HG03135 (cell line): ENCODE measurements around the gene SNRPA.
"Not testable (repeated sequence)": the region's sequence is repeated elsewhere in the genome, so short reads cannot be mapped to it uniquely, and the experiment has no call there.

Experiments
- ATAC-seq: cut with Tn5 transposase; IDR thresholded peaks from one replicate; pipeline ENCODE4 v1.9.1; 2021; ENCODE audit warnings: mild to moderate bottlenecking, moderate library complexity; ENCODE audit not compliant: unreplicated experiment

The SNRPA gene

DNA sequence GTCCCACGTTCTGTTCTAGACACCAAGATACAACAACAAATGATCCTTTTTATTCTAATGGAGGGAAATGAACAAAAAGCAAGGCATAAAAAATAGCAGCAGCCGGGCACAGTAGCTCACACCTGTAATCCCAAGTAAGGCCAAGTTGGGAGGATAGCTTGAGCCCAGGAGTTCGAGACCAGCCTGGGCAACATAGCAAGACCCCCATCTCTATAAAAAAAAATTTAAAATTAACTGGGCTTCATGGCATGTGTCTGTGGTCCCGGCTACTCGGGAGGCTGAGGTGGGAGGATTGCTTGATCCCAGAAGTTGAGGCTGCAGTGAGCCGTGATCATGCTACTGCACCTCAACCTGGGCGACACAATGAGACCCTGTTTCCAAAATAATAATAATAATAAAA lies 25.4 kb downstream of the SNRPA start:
- ATAC-seq: no peak

DNA sequence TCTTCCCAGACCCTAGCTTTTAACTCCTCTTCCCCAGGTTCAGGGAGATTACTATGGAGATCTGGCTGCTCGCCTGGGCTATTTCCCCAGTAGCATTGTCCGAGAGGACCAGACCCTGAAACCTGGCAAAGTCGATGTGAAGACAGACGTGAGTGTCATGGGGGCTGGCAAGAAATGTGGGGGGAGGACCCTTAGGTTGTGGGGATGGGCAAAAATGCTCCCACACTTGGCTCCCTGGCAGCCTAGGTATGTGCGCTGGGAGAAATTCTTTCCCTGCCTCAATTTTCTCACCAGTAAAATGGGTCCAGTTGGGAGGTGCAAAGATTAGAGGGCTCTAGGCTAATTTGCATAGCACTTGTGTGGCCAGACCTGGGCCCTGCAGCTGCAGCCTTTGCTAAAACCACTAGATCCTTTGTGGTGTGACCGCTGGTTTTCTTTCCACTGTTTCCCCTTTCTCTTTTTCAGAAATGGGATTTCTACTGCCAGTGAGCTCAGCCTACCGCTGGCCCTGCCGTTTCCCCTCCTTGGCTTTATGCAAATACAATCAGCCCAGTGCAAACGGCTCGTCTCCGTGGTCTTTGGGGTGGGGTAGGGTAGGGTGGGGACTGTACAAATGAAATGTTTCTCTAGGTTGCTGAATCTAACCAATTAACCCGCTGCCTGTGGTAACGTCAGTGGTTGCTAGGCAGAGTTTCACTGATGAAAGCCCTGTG lies 26.1 kb downstream of the SNRPA start:
- ATAC-seq: peak; percentile 66

DNA sequence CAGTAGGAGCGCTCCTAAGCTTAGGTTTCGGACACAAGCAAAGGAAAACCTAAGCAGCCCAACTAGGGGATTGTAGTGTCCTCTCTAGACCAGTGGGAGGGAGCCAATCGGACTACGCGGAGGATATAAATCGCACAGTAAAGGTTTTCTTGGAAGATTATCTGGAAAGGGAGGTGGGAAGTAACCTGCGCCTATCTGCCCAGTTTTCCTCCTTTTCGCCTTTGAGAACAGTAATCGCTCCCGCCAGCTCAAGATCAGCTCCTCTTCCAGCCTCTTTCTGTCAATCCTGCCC lies 26.6 kb downstream of the SNRPA start:
- ATAC-seq: no peak

DNA sequence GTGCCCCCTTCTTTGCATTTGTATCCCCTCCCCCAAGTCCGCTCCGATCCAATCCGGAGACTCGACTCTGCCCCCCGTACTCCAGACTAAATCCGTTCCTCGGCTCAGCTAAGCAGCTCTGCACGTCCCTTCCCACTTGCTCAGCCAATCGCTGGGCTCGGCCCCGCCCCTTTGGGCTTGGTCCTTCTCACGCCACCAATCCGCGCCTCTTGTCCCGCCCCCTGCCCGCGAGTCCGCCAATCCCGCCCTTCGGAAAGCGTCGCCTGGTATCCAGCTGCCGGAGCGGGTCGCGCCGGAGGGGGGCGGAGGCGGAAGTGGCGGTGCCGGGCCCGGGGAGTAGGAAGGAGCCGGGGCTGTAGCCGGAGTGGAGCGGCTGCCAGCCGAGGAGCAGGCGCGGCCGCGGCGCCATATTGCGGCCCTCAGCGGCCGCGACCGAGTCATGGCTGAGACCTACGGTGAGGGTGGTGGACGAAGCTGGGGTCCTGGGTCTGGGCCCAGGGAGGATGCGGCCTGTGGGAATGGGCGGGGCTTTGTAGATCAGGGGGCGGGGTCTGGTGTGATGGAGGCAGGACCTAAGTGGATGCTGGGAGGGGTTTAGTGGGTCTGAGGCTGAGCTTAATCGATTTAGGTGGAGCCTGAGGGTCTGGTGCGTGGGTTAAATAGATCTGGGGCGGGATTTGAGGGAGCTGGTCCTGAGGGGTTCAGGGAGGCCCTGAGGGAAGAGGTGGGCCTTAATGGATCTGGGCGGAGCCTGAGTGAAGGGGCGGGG lies 27.1 kb downstream of the SNRPA start, which contains the start of gene RAB4B:
RAB4B (plus strand) TSS at position 311 of the 769 bp plus-strand sequence; CDS start at position 440, 129 bp downstream.
- peak; percentile 61 for ATAC-seq

DNA sequence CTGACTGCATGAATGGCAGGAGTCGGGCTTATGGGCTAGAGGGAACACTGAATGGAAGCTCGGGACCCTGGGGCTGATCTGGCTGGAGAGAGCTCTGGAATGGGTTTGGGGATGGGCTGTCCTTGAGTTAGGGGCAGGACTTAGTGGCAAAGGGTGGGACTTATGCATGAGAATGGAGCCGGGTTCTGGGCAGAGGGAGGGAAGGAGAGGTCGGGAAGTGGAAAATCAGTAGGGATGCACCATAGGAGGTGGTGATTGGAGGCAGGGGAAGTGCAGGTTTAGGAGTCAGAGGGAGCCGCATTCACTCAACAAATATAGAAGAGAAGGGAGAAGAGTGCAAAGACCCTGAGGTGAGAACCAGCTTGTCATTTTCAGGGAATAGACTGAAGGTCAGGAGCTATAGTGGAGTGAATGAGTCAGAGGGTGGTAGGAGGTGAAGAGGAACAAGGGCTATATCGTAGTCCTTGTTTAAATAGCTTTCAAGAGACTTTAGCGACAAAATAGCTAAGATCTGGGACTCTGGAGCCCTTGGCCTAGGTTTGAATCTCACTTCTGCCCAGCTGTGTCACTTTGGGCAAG lies 27.8 kb downstream of the SNRPA start:
- no peak for ATAC-seq

DNA sequence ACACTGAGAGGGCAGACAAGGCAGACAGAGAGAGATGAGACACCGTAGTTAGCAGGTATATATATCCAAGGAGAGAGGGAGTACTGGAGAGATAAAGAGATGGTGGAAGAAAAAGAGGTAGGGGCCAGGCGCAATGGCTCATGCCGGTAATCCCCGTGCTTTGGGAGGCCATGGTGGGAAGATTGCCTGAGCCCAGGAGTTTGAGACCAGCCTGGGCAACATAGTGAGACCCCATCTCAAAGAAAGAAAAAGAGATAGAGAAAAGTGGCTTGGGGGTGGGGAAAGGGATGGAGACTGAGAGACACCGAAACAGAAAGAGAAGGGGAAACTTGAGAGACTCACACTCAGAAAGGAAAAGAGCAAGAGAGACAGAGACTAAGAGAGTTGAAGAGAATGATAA lies 29.6 kb downstream of the SNRPA start:
- ATAC-seq: no peak

DNA sequence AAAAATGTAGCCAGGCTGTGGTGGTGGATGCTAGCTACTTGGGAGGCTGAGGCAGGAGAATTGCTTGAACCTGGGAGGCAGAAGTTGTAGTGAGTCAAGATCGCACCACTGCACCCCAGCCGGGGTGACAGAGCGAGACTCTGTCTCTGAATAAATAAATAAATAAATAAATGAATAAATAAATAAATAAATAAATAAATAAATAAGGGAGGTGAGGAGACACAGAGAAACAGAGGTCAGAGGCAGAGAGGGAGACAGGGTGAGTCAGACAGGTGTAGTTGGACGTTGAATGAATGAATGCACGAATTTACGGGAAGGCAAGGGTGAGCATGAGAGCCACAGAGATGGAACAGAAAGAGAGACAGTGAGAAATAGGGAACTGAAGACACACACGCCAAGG lies 30.1 kb downstream of the SNRPA start:
- no peak for ATAC-seq

DNA sequence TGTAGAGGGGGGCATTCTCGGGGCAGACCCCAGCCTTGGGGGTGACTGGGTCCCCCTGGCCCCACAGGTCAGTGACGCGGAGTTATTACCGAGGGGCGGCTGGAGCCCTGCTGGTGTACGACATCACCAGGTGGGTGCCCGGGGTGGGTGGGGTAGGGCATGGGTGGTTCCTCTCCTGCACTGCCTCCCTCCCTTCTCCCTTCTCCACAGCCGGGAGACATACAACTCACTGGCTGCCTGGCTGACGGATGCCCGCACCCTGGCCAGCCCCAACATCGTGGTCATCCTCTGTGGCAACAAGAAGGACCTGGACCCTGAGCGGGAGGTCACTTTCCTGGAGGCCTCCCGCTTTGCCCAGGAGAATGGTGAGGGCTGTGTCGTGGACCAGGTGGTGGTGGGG lies 32.7 kb downstream of the SNRPA start:
- no peak for ATAC-seq

DNA sequence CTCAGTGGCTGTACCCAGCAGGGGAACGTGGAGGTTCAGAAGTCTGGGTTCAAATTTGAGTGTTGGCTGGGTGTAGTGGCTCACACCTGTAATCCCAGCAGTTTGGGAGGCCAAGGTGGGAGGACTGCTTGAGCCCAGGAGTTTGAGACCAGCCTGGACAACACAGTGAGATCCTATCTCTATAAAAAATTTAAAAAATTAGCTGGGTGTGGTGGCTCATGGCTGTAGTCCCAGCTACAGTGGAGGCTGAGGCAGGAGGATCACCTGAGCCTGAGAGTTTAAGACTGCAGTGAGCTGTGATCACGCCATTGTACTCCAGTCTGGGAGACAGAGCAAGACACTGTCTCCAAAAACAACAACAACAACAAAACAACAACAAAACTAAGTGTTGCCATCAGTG lies 33.1 kb downstream of the SNRPA start:
- not testable (repeated sequence) for ATAC-seq

DNA sequence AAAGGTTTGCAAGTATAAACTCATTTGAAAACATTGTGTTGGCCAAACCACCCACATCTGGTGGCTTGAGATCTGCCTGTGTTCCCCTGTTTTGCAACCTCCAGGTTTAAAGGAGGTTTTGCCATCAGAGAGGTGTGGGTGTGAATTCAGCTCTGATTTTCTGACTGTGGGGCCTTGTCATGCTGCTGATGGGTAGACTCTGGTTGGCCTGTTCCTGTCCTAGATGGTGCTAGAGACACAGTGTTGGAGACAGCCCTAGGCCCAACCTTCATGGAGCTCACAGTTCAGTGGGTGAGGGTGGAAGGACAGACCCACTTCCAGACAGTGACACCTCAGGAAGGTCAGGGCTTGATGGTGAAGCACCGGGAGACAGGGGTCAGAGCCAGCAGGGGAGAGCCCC lies 34.5 kb downstream of the SNRPA start:
- no peak for ATAC-seq

DNA sequence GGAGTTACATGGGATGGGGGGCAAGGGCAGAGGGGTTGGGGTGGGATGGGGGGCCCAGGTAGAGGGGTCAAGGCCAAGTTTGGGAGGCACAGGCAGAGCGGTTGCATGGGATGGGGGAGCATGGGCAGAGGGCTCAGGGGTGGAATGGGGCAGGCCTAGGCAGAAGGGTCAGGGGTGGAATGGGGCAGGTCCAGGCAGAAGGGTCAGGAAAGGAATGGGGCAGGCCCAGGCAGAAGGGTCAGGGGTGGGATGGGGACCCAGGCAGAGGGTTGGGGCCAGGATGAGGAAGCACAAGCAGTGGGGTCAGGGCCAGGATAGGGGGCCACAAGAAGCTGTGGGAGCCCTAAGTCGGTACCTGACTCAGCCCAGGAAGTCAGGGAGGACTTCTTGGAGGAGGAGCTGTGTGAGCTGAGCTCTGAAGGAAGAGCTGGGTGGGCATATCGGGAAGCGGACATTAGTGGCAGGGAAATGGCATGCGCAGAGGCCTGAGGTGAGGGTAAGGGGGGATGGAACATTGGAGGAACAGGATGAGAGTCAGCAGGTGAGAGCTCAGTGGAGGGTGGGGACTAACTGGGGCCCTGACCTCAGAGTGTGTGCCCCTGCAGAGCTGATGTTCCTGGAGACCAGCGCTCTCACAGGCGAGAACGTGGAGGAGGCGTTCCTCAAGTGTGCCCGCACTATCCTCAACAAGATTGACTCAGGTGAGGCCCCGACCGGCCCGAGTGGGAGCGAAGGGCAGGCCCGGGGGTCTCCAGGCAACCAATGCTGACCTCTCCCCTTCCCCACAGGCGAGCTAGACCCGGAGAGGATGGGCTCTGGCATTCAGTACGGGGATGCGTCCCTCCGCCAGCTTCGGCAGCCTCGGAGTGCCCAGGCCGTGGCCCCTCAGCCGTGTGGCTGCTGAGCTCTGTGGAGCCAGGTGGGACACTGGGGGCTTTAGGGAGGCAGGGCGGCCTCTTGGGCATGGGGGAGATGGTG lies 35.3 kb downstream of the SNRPA start:
- no peak for ATAC-seq

DNA sequence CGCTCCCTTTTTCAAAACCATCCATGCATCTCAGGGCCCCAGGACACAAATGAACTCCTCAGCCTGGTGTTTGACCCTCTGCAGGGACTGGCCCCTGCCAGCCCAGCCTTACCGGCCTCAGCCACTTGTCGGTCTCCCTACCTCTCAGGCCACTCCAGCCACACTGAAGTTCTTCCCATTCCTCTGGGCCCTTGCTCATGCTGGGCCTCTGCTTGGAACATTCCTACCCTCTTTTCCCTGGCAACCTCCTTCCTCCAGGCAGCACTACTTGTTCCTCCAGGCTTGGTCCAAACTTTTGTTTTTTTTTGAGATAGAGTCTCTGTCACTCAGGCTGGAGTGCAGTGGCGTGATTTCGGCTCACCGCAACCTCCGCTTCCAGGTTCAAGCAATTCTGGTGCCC lies 40.3 kb downstream of the SNRPA start:
- no peak for ATAC-seq

DNA sequence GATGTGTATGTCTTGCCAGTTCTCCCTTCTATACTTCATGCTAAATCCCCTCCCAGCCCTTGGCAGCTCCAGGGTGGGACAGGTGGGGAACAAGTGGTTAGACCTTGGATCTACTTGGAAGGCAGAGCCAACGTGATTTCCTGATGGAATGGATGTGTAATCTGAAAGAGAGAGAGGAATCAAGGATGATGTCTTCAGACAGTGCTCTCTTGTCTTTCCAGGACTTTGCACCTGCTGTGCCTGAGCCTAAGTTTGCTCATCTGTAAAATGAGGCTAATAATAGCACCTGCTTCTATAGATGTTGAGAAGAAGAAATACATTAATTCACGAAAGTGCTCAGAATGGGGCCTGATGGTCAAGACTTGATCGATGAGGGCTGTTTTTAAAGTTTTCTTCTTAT lies 41.0 kb downstream of the SNRPA start:
- ATAC-seq: no peak

DNA sequence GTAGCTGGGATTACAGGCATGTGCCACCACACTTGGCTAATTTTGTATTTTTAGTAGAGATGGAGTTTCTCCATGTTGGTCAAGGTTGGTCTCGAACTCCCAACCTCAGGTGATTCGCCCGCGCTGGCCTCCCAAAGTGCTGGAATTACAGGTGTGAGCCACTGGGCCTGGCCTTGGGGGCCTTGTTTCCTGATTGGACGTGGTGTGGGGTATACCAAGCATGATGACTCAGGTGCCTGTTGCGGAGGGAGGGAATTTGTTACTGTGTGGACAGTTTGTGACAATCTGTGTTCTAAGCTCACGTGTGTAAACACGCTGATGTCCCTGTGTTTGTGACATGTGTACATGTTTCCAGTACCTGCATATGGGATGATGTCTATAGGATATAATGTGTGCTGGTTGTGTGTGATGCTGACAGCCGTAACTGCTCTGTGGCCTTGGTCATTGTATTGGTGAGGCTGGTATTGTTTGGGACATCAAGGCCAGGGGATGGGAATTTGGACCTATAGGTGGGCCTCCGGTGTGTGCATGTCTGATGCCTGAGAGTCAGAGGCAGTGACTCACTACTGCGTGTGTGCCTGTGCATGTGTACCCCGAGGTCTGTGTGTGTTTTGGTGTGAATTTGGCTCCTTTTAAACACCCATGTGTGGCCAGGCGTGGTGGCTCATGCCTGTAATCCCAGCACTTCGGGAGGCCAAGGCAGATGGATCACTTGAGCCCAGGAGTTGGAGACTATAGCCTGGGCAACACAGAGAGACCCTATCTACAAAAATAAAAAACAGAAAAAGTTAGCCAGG lies 46.4 kb downstream of the SNRPA start:
- no peak for ATAC-seq

DNA sequence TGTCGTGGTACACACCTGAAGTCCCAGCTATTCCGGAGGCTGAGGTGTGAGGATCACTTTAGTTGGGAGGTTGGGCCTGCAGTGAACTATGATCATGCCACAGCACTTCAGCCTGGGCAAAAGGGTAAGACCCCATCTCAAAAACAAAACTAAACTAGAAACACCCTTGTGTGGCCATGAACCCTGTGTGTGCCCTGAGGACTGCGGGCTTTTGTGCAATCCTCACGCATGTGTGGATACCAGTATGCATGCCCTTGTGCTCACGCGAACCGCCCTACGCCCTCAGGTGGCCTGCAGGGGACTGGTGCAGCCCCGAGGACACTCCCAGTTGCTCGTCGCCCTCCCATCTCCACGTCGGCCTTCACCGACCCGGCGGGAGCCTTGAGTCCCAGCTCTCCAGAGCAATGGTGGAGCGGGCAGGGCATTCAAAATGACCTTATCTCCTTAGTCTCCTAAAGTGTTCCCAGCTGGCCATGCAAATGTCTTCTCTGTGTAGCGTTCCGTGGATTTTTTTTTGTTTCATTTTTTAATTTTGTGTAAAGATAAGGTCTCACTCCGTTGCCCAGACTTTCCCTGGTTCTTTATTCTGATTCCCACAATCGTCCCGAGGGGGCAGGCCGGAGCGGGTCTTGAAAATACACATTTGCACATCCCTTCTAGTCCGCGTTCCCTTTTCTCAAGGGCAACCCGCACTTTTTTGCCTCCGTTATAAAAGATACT lies 47.1 kb downstream of the SNRPA start:
- ATAC-seq: peak; percentile 19

DNA sequence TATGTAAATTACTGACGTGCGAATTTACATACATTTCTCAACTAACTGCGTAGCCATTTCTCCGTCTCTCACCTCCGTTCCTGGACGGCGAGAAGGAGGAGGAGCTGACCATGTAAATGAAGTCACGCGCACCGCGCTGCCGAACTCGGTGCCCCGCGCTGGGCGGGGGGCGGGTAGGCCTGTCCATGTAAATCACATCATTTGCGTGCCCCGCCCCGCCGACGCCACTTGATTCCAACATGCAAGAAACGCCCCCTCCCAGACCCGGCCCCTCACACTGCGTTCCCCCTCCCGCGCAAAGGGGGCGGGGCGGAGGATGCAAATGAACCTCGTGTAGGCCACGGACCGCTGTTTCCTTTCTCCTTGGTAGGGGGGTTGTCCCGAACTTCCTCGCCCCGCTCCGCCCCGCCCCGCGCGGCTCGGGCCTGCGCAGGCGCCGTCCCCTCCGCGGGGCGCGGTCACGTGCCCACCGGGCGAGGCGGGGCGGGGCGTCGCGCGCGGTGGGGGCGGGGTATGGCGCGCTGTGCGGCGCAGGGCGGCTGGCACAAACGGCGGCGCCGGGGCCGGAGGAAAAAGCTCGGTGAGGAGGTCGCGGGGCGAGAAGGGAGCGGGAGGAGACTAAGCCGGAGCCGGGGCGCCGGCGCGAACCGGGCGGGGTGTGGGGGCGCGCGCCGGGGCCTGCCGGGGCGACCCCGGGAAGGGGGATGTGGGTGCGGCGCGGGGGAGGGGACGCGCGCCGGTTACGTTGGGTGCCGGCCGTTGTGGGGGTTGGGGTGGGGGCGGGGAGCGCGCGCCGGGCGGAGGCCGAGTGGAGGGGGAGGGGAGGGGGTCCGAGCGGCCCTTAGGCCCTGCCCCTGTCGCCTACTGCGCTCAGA lies 47.9 kb downstream of the SNRPA start, which contains the start of gene EGLN2:
EGLN2 (plus strand) TSS at position 509 of the 875 bp plus-strand sequence. CDS start 1,382 bp downstream, outside the sequence.
- ATAC-seq: peak; percentile 68

DNA sequence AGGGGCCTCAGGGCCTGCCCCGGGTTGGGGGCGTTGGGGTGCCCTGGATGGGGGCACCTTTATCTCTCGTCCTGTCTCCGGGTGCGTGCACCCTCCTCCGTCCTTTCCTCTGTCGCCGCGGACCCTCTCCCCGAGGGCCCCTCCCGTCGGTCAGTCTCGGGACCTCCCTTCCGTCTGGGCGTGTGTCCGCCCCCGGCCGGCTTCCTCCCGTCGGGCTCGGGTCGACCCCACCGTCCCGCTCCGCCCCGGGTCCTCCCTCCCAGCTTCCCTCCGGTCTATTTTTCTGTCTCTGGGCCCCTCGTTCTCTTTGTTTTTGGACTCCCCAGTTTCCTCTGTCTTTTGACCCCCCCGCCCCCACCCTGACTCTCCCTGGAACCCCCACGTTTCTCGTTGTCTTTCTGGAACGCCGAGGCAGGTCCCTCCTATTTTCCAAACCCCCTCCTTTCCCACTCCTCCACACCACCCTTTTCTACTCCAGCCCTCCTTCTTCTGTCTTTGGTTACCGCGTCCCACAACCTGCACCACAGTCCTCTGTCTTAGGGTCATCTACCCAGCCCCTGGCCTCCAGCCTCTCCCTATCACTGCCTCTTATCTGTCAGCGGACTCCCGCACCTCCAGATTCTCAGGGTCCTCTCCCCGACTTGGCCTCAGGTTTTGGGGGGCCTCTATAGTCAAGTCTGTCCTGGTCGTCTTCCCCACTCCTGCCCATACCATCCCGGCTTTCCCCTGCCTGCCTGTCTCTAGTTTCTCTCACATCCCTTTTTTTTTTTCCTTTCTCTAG lies 48.7 kb downstream of the SNRPA start:
- no peak for ATAC-seq
